Left lung (tissue), 10 donors: ENCODE measurements around the gene MGST3. TPM values are rescaled to one million over a fixed set of nuclear protein-coding genes. Genes with fewer than 3 reads are reported as not detected.
"Not testable (repeated sequence)": the region's sequence is repeated elsewhere in the genome, so short reads cannot be mapped to it uniquely, and the experiment has no call there.

Experiments used
- ATAC-seq: fragments of 200-7000 bp; cut with Tn5 transposase; one replicate; pipeline ENCODE4 v1.9.1; 2020; ENCODE audit warnings: moderate library complexity
- DNase-seq, 4 donors: peaks; one replicate each; pipeline ENCODE4 v3.0.0-alpha.2; 2013 to 2020
- H3K27ac ChIP-seq, 2 donors: fragments of 200-600 bp; sonication (generic) in 1 of 2; one replicate each; pipeline versions ENCODE4 v1.5.0 to v1.8.0; 2020 to 2021
- H3K27me3 ChIP-seq, 2 donors: fragments of 200-600 bp; sonication (generic) in 1 of 2; one replicate each; pipeline versions ENCODE4 v1.5.0 to v1.8.0; 2020 to 2021
- H3K36me3 ChIP-seq, 2 donors: fragments of 200-600 bp; sonication (generic) in 1 of 2; one replicate each; pipeline versions ENCODE4 v1.5.0 to v1.8.0; 2020 to 2021
- H3K4me1 ChIP-seq, 2 donors: fragments of 200-600 bp; one replicate each; pipeline ENCODE4 v1.8.0; 2021
- H3K4me3 ChIP-seq, 2 donors: fragments of 200-600 bp; sonication (generic) in 1 of 2; one replicate each; pipeline versions ENCODE4 v1.5.0 to v1.8.0; 2020 to 2021; ENCODE audit warnings: mild to moderate bottlenecking in 1 of 2
- H3K9me3 ChIP-seq, 2 donors: fragments of 200-600 bp; sonication (generic) in 1 of 2; one replicate each; pipeline versions ENCODE4 v1.5.0 to v1.8.0; 2020 to 2021
- intact Hi-C, 2 donors: fragments of 100-400 bp; cut with DNase I; formaldehyde crosslinking; loops; one replicate each; pipeline versions ENCODE4 v1.11.2 to v1.14.2; 2022
- polyA plus RNA-seq, 6 donors: library from polyadenylated mRNA; unstranded; fragments of 120-200 nt; gene quantifications; one replicate each; pipeline ENCODE4 v1.2.1, GENCODE V29; 2013; ENCODE audit not compliant: insufficient read length in 6 of 6
- total RNA-seq, 2 donors: library from RNA; stranded (reverse); fragmentation: NEBNext Ultra II Directional; extraction: Animal tissue kit (Norgen Biotek cat#: 25700); gene quantifications; one replicate each; pipeline ENCODE4 v1.2.1, GENCODE V29; 2021
- TF ChIP-seq, protein P1 (sequence below), 2 donors: fragments of 200-600 bp; sonication (generic) in 1 of 2; IDR thresholded peaks; one replicate each; pipeline versions ENCODE4 v1.5.0 to v1.8.0; 2021; ENCODE audit warnings: antibody characterized with exemption in 2 of 2
- donor health status: DM: no; HTN: yes; CAD: no.
- donor health status: DM: no; HTN: no; CAD: no.

The MGST3 gene
- total and polyA plus RNA-seq, 8 donors = 137 to 217 (median 181) TPM

DNA sequence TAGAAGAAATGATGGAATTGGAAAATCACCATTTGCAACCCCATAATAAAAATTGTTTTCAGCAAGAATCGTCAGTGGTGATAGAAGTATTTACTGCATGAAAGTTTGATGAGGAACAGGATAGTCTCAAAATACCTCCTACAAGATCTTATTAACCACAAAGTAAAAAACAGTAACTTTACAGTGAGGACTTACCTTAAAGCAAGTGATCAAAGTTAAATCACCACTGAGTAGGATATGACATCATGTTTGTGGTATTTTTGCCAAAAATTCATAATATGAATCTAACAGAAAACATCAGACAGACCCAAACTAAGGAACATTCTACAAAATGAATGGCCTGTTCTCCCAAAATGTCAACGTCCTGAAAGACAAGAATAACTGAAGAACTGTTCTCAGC is 47.5 kb downstream of the MGST3 start:
- peaks cover 0 to 88% of the 10 kb centered on the region in 2 donors for H3K36me3 ChIP-seq
- intact Hi-C loops = no loop called here
- no peaks in the 10 kb centered on the region for H3K27me3 ChIP-seq
- ATAC-seq = no peak
- H3K27ac ChIP-seq = no peak overlapping the region
- H3K4me1 ChIP-seq = no peaks in the 10 kb centered on the region
- TF ChIP-seq, protein P1, sequence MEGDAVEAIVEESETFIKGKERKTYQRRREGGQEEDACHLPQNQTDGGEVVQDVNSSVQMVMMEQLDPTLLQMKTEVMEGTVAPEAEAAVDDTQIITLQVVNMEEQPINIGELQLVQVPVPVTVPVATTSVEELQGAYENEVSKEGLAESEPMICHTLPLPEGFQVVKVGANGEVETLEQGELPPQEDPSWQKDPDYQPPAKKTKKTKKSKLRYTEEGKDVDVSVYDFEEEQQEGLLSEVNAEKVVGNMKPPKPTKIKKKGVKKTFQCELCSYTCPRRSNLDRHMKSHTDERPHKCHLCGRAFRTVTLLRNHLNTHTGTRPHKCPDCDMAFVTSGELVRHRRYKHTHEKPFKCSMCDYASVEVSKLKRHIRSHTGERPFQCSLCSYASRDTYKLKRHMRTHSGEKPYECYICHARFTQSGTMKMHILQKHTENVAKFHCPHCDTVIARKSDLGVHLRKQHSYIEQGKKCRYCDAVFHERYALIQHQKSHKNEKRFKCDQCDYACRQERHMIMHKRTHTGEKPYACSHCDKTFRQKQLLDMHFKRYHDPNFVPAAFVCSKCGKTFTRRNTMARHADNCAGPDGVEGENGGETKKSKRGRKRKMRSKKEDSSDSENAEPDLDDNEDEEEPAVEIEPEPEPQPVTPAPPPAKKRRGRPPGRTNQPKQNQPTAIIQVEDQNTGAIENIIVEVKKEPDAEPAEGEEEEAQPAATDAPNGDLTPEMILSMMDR (IDR thresholded peaks at IDR 0.05) = no peak
- no peak overlapping the region for H3K4me3 ChIP-seq
- H3K9me3 ChIP-seq = no peaks in the 10 kb centered on the region
- no peak for DNase-seq

DNA sequence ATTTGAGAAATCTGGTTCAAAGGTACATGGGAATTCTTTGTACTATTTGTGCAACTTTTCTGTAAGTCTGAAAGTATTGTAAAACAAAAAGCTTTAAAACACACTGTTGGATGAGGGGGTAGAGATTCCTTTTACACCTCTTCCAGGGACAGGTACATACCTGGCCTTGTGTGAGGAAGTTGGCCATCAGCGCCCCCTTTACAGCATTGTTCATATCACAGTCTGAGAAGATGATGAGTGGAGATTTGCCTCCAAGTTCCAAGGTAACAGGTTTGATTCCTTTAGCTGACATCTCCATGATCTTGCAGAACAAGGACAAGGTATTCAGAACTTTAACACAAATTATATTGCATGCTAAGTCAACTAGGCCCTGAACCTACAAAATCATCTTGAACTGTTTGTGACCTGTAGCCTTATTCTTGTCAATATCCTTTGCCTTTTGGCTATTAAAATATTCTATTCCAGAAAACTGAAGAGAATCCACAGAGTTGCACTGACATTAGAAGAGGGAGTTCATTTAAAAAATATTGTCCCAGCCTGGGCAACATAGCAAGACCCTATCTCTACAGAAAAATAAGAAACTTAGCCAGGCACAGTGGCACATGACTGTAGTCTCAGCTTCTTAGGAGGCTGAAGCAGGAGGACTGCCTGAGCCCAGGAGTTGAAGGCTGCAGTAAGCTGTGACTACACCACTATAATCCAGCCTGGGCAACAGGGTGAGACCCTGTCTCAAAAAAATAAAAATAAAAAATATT is 48.4 kb downstream of the MGST3 start:
- DNase-seq (no peak), ATAC-seq (no peak)
- TF ChIP-seq, protein P1 (IDR thresholded peaks at IDR 0.05) = no peak
- no peaks in the 10 kb centered on the region for H3K4me1 ChIP-seq
- no peak overlapping the region for H3K27ac ChIP-seq
- H3K36me3 ChIP-seq = peaks cover 0 to 87% of the 10 kb centered on the region in 2 donors
- intact Hi-C loops = no loop called here
- H3K4me3 ChIP-seq = no peak overlapping the region
- H3K9me3 ChIP-seq = no peaks in the 10 kb centered on the region
- H3K27me3 ChIP-seq = no peaks in the 10 kb centered on the region

DNA sequence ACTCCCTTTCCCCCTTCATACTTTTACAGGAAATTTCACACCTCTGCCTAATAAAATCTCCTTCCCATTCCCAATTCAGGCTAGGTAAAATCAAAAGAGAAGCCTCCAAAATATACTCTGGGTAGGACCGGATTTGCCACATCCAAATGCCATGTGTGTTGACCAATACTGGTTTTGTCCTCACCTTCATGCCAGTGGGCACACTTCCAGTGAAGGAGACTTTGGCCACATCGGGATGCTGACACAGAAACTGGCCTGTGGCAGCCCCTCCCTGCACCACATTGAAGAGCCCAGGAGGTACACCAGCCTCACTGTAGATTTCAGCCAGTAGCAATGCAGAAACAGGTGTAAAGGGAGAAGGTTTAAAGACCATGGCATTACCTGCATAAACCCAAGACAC is 49.3 kb downstream of the MGST3 start:
- DNase-seq = no peak
- Histone ChIP-seq H3K4me1 (no peaks in the 10 kb centered on the region), H3K27me3 (no peaks in the 10 kb centered on the region), H3K27ac (no peak overlapping the region), H3K9me3 (no peaks in the 10 kb centered on the region), H3K4me3 (no peak overlapping the region), H3K36me3 (peaks cover 0 to 79% of the 10 kb centered on the region in 2 donors)
- no peak for ATAC-seq
- intact Hi-C loops = no loop called here
- TF ChIP-seq, protein P1 (IDR thresholded peaks at IDR 0.05) = no peak

DNA sequence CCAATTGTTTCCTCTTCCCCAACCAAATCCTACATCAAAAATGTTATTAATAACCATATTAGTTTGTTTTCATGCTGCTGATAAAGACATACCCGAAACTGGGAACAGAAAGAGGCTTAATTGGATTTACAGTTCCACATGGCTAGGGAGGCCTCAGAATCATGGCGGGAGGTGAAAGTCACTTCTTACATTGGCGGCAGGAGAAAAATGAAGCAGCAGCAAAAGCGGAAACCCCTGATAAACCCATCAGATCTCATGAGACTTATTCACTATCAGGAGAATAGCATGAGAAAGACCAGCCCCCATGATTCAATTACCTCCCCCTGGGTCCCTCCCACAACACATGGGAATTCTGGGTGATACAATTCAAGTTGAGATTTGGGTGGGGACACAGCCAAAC is 49.7 kb downstream of the MGST3 start:
- ATAC-seq, intact Hi-C loops: not testable (repeated sequence)
- peaks cover 0 to 80% of the 10 kb centered on the region in 2 donors for H3K36me3 ChIP-seq

DNA sequence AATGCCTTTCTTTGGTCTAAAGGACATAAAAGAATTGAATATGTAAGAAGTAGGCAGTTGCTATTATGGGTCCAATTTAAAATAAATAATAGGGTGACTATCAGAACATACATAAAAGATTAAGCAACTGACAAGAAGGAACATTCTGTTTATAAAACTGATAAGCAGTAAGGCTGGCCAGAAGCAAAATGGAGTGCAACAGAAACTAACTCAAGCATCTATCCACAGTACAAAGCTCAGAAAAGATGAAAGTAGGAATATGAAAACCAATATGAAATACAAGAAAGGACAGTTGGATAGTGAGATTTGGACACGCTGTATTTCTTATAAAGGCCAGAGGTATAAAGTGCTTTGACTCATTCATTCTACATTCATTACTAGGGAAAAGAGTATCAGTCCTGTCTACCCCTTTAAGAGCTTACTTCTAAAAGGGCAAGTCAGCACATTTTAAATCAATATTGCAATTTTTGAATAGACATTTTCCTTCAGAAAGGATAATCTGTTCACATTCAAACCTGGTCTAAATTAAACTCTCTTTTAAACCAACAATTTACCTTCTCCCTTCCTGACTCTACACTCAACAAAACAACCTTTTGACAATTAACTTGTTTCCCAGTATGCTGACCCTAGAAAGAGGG is 52.9 kb downstream of the MGST3 start:
- Histone ChIP-seq H3K9me3 (no peaks in the 10 kb centered on the region), H3K4me1 (peaks cover 0 to 10% of the 10 kb centered on the region in 2 donors), H3K27ac (no peak overlapping the region), H3K27me3 (no peaks in the 10 kb centered on the region), H3K36me3 (peaks cover 0 to 63% of the 10 kb centered on the region in 2 donors), H3K4me3 (no peak overlapping the region)
- intact Hi-C loops = no loop called here
- ATAC-seq = no peak
- TF ChIP-seq, protein P1 (IDR thresholded peaks at IDR 0.05) = no peak
- DNase-seq = no peak

More for the DNA sequence above, 49.7 kb downstream of the MGST3 start:
- H3K4me3 ChIP-seq, H3K27me3 ChIP-seq, H3K4me1 ChIP-seq, H3K9me3 ChIP-seq, H3K27ac ChIP-seq, DNase-seq: not testable (repeated sequence)
